Kidney (tissue), 14 donors: Measurements from ENCODE around the gene RUNX1. TPM values are rescaled to one million over a fixed set of nuclear protein-coding genes. Genes with fewer than 3 reads are reported as not detected.

Experiments
- DNase-seq, 5 donors: peaks; one replicate each; pipeline ENCODE4 v3.0.0-alpha.2; 2013 to 2020
- FAIRE-seq: peaks from 2 replicates; lab custom pipeline; 2012; peaks lifted over from hg19 to GRCh38; lab: Jason Lieb, UNC
- H3K27ac ChIP-seq, 2 donors: one replicate each; pipeline ENCODE4 v1.7.0; 2013; ENCODE audit warnings: low read depth in 2 of 2, low read length in 2 of 2, inconsistent platforms in 1 of 2
- H3K27me3 ChIP-seq: one replicate; pipeline ENCODE4 v1.7.1; 2013; ENCODE audit warnings: low read length, inconsistent platforms; ENCODE audit not compliant: control insufficient read depth, insufficient read depth
- H3K36me3 ChIP-seq, 3 donors: one replicate each; pipeline versions ENCODE4 v1.7.0 to v1.7.1; 2013; ENCODE audit warnings: low read length in 3 of 3, control low read depth in 1 of 3, inconsistent platforms in 1 of 3; ENCODE audit not compliant: insufficient read depth in 3 of 3, control insufficient read depth in 2 of 3
- H3K4me1 ChIP-seq, 3 donors: one replicate each; pipeline versions ENCODE4 v1.7.0 to v1.7.1; 2013; ENCODE audit warnings: low read length in 3 of 3, inconsistent platforms in 1 of 3, low read depth in 1 of 3; ENCODE audit not compliant: control insufficient read depth in 2 of 3, insufficient read depth in 2 of 3
- H3K4me3 ChIP-seq, 3 donors: one replicate each; pipeline versions ENCODE4 v1.7.0 to v1.8.1; 2013; ENCODE audit warnings: low read length in 3 of 3, control low read depth in 1 of 3, inconsistent platforms in 1 of 3
- H3K9ac ChIP-seq, 3 donors: one replicate each; pipeline versions ENCODE4 v1.7.0 to v1.7.1; 2013; ENCODE audit warnings: low read length in 3 of 3, control low read depth in 1 of 3, inconsistent platforms in 1 of 3
- H3K9me3 ChIP-seq, 3 donors: one replicate each; pipeline versions ENCODE4 v1.7.0 to v1.7.1; 2013; ENCODE audit warnings: low read length in 3 of 3, control low read depth in 1 of 3, inconsistent platforms in 1 of 3; ENCODE audit not compliant: control insufficient read depth in 2 of 3, insufficient read depth in 1 of 3
- CTCF ChIP-seq: IDR thresholded peaks from 3 replicates; pipeline ENCODE4 v1.5.1; 2012; ENCODE audit warnings: mild to moderate bottlenecking, moderate library complexity, borderline replicate concordance; ENCODE audit not compliant: insufficient read depth; ENCODE audit errors: extremely low read depth
- intact Hi-C: fragments of 100-400 bp; cut with DNase I; formaldehyde crosslinking; loops from one replicate; pipeline ENCODE4 v1.11.1; 2022
- polyA plus RNA-seq: library from polyadenylated mRNA; stranded (reverse); fragments of 350-450 nt; fragmentation: Illumina TruSeq; extraction: RNeasy Lipid Tissue Mini Kit (QIAGEN cat#74804); gene quantifications from one replicate; pipeline ENCODE4 v1.2.3, GENCODE V29; 2014; ENCODE audit warnings: low read depth, low replicate concordance; ENCODE audit not compliant: insufficient read depth
- total RNA-seq: library from RNA; stranded (reverse); fragmentation: NEBNext Ultra II Directional; extraction: Animal tissue kit (Norgen Biotek cat#: 25700); gene quantifications from one replicate; pipeline ENCODE4 v1.2.1, GENCODE V29; 2021
- donor health status: control.
- donor health status: control.
- donor health status: control.
- donor health status: control.
- donor health status: control.
- donor health status: DM: yes; HTN: yes; CAD: no.
- donor health status: Normal renal cell carcinoma (clear cell type).

The RUNX1 gene
- total and polyA plus RNA-seq, 2 donors from 2014 or later = 1.3 to 58.0 TPM

- DNase-seq (no peak), FAIRE-seq (no peak)
- Histone ChIP-seq H3K4me1 (peaks cover 0 to 4% (median 0%) of the 10 kb centered on the region in 3 donors), H3K9me3 (peaks cover 0 to 6% (median 3%) of the 10 kb centered on the region in 3 donors), H3K9ac (no peak overlapping the region), H3K36me3 (no peaks in the 10 kb centered on the region), H3K27ac (no peak overlapping the region), H3K4me3 (no peak overlapping the region), H3K27me3 (no peaks in the 10 kb centered on the region)
- TF ChIP-seq CTCF = no peak
- intact Hi-C loops = no loop called here
These were observed 283.5 kb downstream of the RUNX1 start for GRCh38 chr21:34765619-34766018.

DNA sequence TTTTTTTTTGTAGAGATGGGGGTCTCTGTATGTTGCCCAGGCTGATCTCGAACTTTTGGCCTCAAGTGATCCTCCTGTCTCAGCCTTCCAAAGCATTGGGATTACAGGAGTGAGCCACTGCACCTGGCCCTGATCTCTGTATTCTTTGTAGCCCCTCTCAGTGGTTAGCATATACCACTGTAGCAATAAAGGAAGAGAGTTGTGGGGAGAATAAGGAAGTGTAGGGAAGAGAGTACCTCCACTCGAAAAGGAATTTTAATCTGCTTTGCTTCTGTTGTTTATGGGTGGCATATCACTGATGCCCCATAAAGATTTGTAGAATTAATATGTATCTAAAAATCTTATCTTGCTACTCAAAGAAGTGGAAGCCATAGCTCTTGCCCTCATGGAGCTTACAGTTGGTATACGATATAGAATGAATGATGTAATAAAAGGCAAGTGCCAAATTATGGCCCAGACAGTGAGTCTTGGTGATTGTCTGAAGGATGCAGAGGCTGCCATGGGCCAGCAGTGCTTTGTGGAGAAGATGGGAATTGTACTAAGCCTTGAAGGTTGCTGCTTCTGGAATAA lies 284.3 kb downstream of the RUNX1 start:
- H3K27me3 ChIP-seq = no peaks in the 10 kb centered on the region
- peaks cover 0 to 4% (median 0%) of the 10 kb centered on the region in 3 donors for H3K4me1 ChIP-seq
- no peak for DNase-seq
- no peak overlapping the region for H3K9ac ChIP-seq
- peaks cover 0 to 6% (median 3%) of the 10 kb centered on the region in 3 donors for H3K9me3 ChIP-seq
- H3K36me3 ChIP-seq = no peaks in the 10 kb centered on the region
- TF ChIP-seq CTCF = no peak
- FAIRE-seq = no peak
- no peak overlapping the region for H3K27ac ChIP-seq
- H3K4me3 ChIP-seq = no peak overlapping the region
- intact Hi-C loops = no loop called here

GRCh38 chr21:34762786-34763185 lies 286.3 kb downstream of the RUNX1 start:
- intact Hi-C loops = no loop called here
- no peak overlapping the region for H3K27ac ChIP-seq
- no peak overlapping the region for H3K9ac ChIP-seq
- H3K36me3 ChIP-seq = no peaks in the 10 kb centered on the region
- no peak for TF ChIP-seq CTCF
- DNase-seq (no peak), FAIRE-seq (no peak)
- no peak overlapping the region for H3K4me3 ChIP-seq
- H3K9me3 ChIP-seq = peaks cover 0 to 6% (median 3%) of the 10 kb centered on the region in 3 donors
- no peaks in the 10 kb centered on the region for H3K27me3 ChIP-seq
- H3K4me1 ChIP-seq = peaks cover 0 to 4% (median 0%) of the 10 kb centered on the region in 3 donors
